ENCODE results near the gene GPR15LG.
"Not testable (repeated sequence)": the region's sequence is repeated elsewhere in the genome, so short reads cannot be mapped to it uniquely, and the experiment has no call there.

Gene GPR15LG

DNA sequence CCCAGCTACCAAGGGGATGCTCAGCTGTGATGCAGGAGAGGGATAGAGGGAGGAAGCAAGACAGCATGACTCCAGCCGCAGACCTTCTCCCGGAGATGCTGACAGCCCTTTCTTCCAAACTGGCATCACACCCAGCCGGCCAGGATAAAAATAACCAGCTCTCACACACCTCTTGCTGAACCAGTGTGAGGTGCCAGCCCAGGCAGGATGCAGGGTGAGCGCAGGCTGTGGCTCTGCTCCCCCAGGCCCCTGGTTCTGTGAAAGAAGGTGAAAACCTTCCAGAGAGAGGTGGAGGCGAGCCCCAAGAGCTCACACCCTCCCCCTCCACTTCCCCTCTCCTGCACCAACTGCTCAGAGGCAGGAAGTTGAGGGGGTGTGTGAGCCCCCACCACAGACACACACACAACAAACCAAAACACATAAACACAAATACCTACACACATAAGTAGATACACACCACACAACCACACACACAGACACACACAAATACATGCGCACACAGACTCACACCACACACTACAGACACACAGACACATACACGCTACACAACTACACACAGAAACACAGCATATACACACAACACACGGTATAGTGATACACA lies 4.0 kb downstream of the GPR15LG start:
- in situ Hi-C loops (cut with HindIII; ENCODE audit: low pct_ligation_motif_present, low sequenced_read_pairs) = no loop called here
- H3K36me3 ChIP-seq (replicated peaks) = no peaks in the 10 kb centered on the region
- H3K27me3 ChIP-seq (replicated peaks) = no peaks in the 10 kb centered on the region
- no peak overlapping the region for H3K27ac ChIP-seq
- TF ChIP-seq, protein P1, sequence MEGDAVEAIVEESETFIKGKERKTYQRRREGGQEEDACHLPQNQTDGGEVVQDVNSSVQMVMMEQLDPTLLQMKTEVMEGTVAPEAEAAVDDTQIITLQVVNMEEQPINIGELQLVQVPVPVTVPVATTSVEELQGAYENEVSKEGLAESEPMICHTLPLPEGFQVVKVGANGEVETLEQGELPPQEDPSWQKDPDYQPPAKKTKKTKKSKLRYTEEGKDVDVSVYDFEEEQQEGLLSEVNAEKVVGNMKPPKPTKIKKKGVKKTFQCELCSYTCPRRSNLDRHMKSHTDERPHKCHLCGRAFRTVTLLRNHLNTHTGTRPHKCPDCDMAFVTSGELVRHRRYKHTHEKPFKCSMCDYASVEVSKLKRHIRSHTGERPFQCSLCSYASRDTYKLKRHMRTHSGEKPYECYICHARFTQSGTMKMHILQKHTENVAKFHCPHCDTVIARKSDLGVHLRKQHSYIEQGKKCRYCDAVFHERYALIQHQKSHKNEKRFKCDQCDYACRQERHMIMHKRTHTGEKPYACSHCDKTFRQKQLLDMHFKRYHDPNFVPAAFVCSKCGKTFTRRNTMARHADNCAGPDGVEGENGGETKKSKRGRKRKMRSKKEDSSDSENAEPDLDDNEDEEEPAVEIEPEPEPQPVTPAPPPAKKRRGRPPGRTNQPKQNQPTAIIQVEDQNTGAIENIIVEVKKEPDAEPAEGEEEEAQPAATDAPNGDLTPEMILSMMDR (IDR thresholded peaks at IDR 0.05; ENCODE audit: low read depth, low read length, missing control alignments) = no peak
- H3K4me3 ChIP-seq (ENCODE audit: low read depth, low read length) = no peak overlapping the region
- DNase-seq = no peak

DNA sequence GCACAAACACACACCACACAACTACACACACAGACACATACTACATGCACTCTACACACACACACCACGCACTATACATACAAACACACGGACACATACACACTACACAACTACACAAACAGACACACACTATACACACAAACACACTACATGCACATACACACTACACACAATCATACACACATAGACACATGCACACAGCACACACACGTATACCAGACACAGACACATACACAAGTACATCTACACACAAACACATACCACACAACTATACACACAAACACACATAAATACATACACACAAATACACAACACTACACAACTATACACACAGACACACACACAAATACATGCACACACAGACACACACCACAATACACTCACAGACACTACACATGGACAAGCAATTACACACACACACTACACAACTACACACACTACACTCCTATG lies 4.6 kb downstream of the GPR15LG start:
- in situ Hi-C loops (cut with HindIII; ENCODE audit: low pct_ligation_motif_present, low sequenced_read_pairs) = no loop called here

DNA sequence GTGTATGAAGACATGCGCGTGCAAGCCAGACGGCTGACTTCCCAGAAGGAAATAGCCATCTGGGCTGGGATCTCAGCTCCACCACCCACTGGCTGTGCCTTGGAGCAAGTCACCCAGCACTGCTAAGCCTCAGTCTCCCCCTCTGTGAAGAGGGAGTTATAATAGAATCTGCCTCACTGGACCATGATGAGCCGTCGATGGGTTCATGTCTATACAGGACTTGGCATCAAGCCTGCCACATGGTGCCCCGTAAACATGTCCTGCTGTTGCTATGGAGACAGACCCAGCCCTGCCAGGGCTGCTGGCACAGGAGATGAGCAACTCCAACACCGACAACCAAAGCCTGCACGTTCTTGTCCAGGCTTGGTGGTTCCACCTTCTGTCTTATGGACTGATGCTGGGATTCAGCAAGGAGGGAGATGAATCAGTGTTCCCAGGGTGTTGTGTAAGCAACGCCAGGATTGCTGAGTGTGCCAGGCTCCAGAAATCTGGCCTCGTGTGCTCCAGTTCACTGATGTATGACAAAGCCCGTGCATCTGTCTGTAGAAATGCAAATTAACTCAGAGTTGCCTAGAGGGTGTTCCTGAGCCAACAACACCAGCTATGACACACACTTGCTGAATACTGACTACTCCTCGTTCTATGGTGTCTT lies 5.6 kb downstream of the GPR15LG start:
- TF ChIP-seq, protein P1 (IDR thresholded peaks at IDR 0.05; ENCODE audit: low read depth, low read length, missing control alignments) = no peak
- Histone ChIP-seq H3K27ac (no peak overlapping the region), H3K4me3 (ENCODE audit: low read depth, low read length) (no peak overlapping the region), H3K27me3 (replicated peaks) (no peaks in the 10 kb centered on the region), H3K36me3 (replicated peaks) (no peaks in the 10 kb centered on the region)
- in situ Hi-C loops (cut with HindIII; ENCODE audit: low pct_ligation_motif_present, low sequenced_read_pairs) = no loop called here
- DNase-seq = no peak

More for the DNA sequence above, 4.6 kb downstream of the GPR15LG start:
- TF ChIP-seq, protein P1 (IDR thresholded peaks at IDR 0.05; ENCODE audit: low read depth, low read length, missing control alignments) = no peak
- no peak overlapping the region for H3K4me3 ChIP-seq (ENCODE audit: low read depth, low read length)
- H3K36me3 ChIP-seq (replicated peaks) = no peaks in the 10 kb centered on the region
- H3K27me3 ChIP-seq (replicated peaks) = no peaks in the 10 kb centered on the region
- DNase-seq = no peak
- H3K27ac ChIP-seq = no peak overlapping the region

DNA sequence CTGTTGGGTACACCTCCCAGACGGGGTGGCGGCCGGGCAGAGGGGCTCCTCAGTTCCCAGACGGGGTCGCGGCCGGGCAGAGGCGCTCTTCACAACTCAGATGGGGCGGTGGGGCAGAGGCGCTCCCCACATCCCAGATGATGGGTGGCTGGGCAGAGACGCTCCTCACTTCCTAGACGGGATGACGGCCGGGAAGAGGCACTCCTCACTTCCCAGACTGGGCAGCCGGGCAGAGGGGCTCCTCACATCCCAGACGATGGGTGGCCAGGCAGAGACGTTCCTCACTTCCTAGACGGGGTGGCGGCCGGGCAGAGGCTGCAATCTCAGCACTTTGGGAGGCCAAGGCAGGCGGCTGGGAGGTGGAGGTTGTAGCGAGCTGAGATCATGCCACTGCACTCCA lies 6.8 kb downstream of the GPR15LG start:
- H3K27ac ChIP-seq; DNase-seq; H3K4me3 ChIP-seq (ENCODE audit: low read depth, low read length); H3K27me3 ChIP-seq (replicated peaks); in situ Hi-C loops (cut with HindIII; ENCODE audit: low pct_ligation_motif_present, low sequenced_read_pairs); H3K36me3 ChIP-seq (replicated peaks): not testable (repeated sequence)

DNA sequence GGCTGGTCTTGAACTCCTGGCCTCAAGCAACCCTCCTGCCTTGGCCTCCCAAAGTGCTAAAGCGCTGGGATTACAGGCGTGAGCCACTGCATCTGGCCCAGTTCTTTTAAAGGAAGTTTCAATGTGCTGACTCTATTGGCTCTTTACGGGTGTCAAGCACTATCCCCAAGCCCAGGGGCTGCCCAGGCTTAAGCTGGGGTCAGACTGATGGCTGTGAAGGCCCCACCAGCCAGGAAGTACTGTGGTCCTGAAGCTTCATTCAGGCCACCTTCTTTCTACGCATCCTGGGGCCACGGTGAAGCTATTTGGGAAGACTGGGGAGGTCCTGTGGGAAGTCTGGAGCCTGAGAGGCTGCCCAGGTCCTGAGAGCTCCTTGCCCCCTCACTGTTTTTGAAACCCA lies 8.0 kb downstream of the GPR15LG start:
- Histone ChIP-seq H3K36me3 (replicated peaks) (no peaks in the 10 kb centered on the region), H3K4me3 (ENCODE audit: low read depth, low read length) (no peak overlapping the region), H3K27ac (no peak overlapping the region), H3K27me3 (replicated peaks) (no peaks in the 10 kb centered on the region)
- DNase-seq = no peak
- TF ChIP-seq, protein P1 (IDR thresholded peaks at IDR 0.05; ENCODE audit: low read depth, low read length, missing control alignments) = no peak
- in situ Hi-C loops (cut with HindIII; ENCODE audit: low pct_ligation_motif_present, low sequenced_read_pairs) = no loop called here

DNA sequence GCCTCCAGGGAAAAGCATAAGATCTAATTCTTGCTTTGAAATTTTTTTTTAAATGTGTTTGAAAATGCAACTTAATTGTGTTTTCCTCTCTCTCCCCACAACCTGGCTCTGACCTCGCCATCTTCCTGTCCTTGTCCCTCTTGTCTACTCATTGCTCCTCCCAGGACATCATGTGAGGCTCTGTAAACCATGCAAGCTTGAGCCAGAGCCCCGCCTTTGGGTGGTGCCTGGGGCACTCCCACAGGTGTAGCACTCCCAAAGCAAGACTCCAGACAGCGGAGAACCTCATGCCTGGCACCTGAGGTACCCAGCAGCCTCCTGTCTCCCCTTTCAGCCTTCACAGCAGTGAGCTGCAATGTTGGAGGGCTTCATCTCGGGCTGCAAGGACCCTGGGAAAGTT lies 10.9 kb downstream of the GPR15LG start:
- Histone ChIP-seq H3K27me3 (replicated peaks) (no peaks in the 10 kb centered on the region), H3K36me3 (replicated peaks) (no peaks in the 10 kb centered on the region), H3K27ac (no peak overlapping the region), H3K4me3 (ENCODE audit: low read depth, low read length) (no peak overlapping the region)
- TF ChIP-seq, protein P1 (IDR thresholded peaks at IDR 0.05; ENCODE audit: low read depth, low read length, missing control alignments) = no peak
- DNase-seq = no peak
- in situ Hi-C loops (cut with HindIII; ENCODE audit: low pct_ligation_motif_present, low sequenced_read_pairs) = no loop called here
